DND-41 (cell line): ENCODE measurements around the gene ZMYND10.

Source experiments
- ATAC-seq: fragments of 200-7000 bp; cut with Tn5 transposase; 3 replicates; pipeline ENCODE4 v1.9.1; 2021; ENCODE audit warnings: low read depth; ENCODE audit not compliant: insufficient read depth
- DNase-seq: peaks from one replicate; pipeline ENCODE4 v3.0.0-alpha.2; 2020
- H2AFZ ChIP-seq: 2 replicates; pipeline ENCODE4 v1.6.0; 2012; ENCODE audit warnings: low read depth, low read length
- H3K27ac ChIP-seq: 2 replicates; pipeline ENCODE4 v1.5.1; 2012; ENCODE audit warnings: low read length, inconsistent platforms
- H3K27me3 ChIP-seq: fragments of 200-600 bp; sonication (generic); 2 replicates; pipeline ENCODE4 v1.6.0; 2012; ENCODE audit warnings: low read length, mild to moderate bottlenecking, inconsistent platforms; ENCODE audit not compliant: insufficient read depth, poor library complexity
- H3K36me3 ChIP-seq: 2 replicates; pipeline ENCODE4 v1.5.1; 2012; ENCODE audit warnings: low read length, inconsistent platforms; ENCODE audit not compliant: insufficient read depth
- H3K4me1 ChIP-seq: 2 replicates; pipeline ENCODE4 v1.5.1; 2012; ENCODE audit warnings: mild to moderate bottlenecking, low read length; ENCODE audit not compliant: insufficient read depth
- H3K4me2 ChIP-seq: 2 replicates; pipeline ENCODE4 v1.6.0; 2012; ENCODE audit warnings: mild to moderate bottlenecking, moderate library complexity, low read length, inconsistent platforms; ENCODE audit not compliant: insufficient read depth
- H3K4me3 ChIP-seq, 2 experiments: fragments of 200-600 bp in 1 of 2; shearing (Covaris generic) in 1 of 2; 2 replicates each; pipeline ENCODE4 v1.5.1; 2012 to 2016; ENCODE audit warnings: inconsistent platforms in 2 of 2, low read length in 2 of 2, mild to moderate bottlenecking in 2 of 2, low read depth in 1 of 2, moderate library complexity in 1 of 2
- H3K79me2 ChIP-seq: 2 replicates; pipeline ENCODE4 v1.6.0; 2012; ENCODE audit warnings: low read length, inconsistent platforms; ENCODE audit not compliant: insufficient read depth
- H3K9ac ChIP-seq: 2 replicates; pipeline ENCODE4 v1.6.0; 2012; ENCODE audit warnings: low read depth, mild to moderate bottlenecking, inconsistent platforms, low read length, moderate library complexity
- H3K9me3 ChIP-seq: 2 replicates; pipeline ENCODE4 v1.5.1; 2012; ENCODE audit warnings: low read length, moderate library complexity, mild to moderate bottlenecking, inconsistent platforms; ENCODE audit not compliant: insufficient read depth, severe bottlenecking
- H4K20me1 ChIP-seq: 2 replicates; pipeline ENCODE4 v1.6.0; 2012; ENCODE audit warnings: low read length; ENCODE audit not compliant: insufficient read depth
- CTCF ChIP-seq: IDR thresholded peaks from 2 replicates; pipeline ENCODE4 v1.5.1; 2012; ENCODE audit warnings: borderline replicate concordance, low read length, moderate library complexity, mild to moderate bottlenecking; ENCODE audit not compliant: poor library complexity, severe bottlenecking; ENCODE audit errors: extremely low read depth
- EZH2 ChIP-seq: IDR thresholded peaks from 3 replicates; pipeline ENCODE4 v1.6.1; 2012; ENCODE audit warnings: borderline replicate concordance, low read depth, mild to moderate bottlenecking, moderate library complexity, low read length, inconsistent platforms; ENCODE audit not compliant: severe bottlenecking

ZMYND10 gene

GRCh38 chr3:50322115-50322385 is 23.5 kb downstream of the ZMYND10 start:
- TF ChIP-seq CTCF (no peak), EZH2 (no peak)
- H3K4me2 ChIP-seq, result peak overlapping the region; percentile 78
- no peaks in the 10 kb centered on the region for H3K9me3 ChIP-seq
- peaks cover 20% of the 10 kb centered on the region; the same call in 1 of the 2 replicates for H4K20me1 ChIP-seq
- H3K27ac ChIP-seq, result peak overlapping the region; percentile 100
- peak overlapping the region; percentile 62 for H3K9ac ChIP-seq
- DNase-seq (no peak), ATAC-seq (no peak)
- peak overlapping the region in 1 of 2 experiments; percentile 74; a peak in 2 of 4 replicates for H3K4me3 ChIP-seq
- peaks cover 56% of the 10 kb centered on the region for H3K4me1 ChIP-seq
- H3K79me2 ChIP-seq, result peaks cover 37% of the 10 kb centered on the region
- H2AFZ ChIP-seq, result peak overlapping the region; percentile 100
- no peaks in the 10 kb centered on the region for H3K27me3 ChIP-seq
- H3K36me3 ChIP-seq, result peaks cover 56% of the 10 kb centered on the region

GRCh38 chr3:50321336-50322114 is 24.0 kb downstream of the ZMYND10 start:
- peak overlapping the region; percentile 100 for H2AFZ ChIP-seq
- peak; percentile 85 for ATAC-seq

GRCh38 chr3:50320853-50321335 is 24.6 kb downstream of the ZMYND10 start:
- H4K20me1 ChIP-seq, result peaks cover 19% of the 10 kb centered on the region; the same call in 1 of the 2 replicates
- peaks cover 25% of the 10 kb centered on the region for H3K79me2 ChIP-seq
- DNase-seq (peak; percentile 80), ATAC-seq (peak; percentile 69)
- peak overlapping the region; percentile 100 for H3K27ac ChIP-seq
- no peaks in the 10 kb centered on the region for H3K27me3 ChIP-seq
- H3K9ac ChIP-seq, result peak overlapping the region; percentile 62
- TF ChIP-seq CTCF (no peak), EZH2 (no peak)
- H3K9me3 ChIP-seq, result no peaks in the 10 kb centered on the region
- peaks cover 45% of the 10 kb centered on the region for H3K4me1 ChIP-seq
- peak overlapping the region; percentile 44 to 74 for H3K4me3 ChIP-seq
- peak overlapping the region; percentile 100 for H2AFZ ChIP-seq
- H3K4me2 ChIP-seq, result peak overlapping the region; percentile 78
- peaks cover 56% of the 10 kb centered on the region for H3K36me3 ChIP-seq

More at GRCh38 chr3:50321336-50322114, 24.0 kb downstream of the ZMYND10 start:
- peak overlapping the region; percentile 62 for H3K9ac ChIP-seq
- H4K20me1 ChIP-seq, result peaks cover 19% of the 10 kb centered on the region; the same call in 1 of the 2 replicates
- peak overlapping the region; percentile 78 for H3K4me2 ChIP-seq
- H3K27me3 ChIP-seq, result no peaks in the 10 kb centered on the region
- H3K79me2 ChIP-seq, result peaks cover 32% of the 10 kb centered on the region
- peak overlapping the region; percentile 100 for H3K27ac ChIP-seq
- H3K4me1 ChIP-seq, result peaks cover 51% of the 10 kb centered on the region
- H3K9me3 ChIP-seq, result no peaks in the 10 kb centered on the region
- TF ChIP-seq EZH2 (no peak), CTCF (peak; percentile 61)
- peaks cover 57% of the 10 kb centered on the region for H3K36me3 ChIP-seq
- peak; percentile 89 for DNase-seq
- peak overlapping the region; percentile 44 to 74 for H3K4me3 ChIP-seq
